Measurements from ENCODE around the gene PAX6. TPM values are rescaled to one million over a fixed set of nuclear protein-coding genes. Genes with fewer than 3 reads are reported as not detected.

PAX6 gene
- total and polyA plus RNA-seq, 2 of the 4 experiments (the other 2 are of a cell fraction) = not detected

DNA sequence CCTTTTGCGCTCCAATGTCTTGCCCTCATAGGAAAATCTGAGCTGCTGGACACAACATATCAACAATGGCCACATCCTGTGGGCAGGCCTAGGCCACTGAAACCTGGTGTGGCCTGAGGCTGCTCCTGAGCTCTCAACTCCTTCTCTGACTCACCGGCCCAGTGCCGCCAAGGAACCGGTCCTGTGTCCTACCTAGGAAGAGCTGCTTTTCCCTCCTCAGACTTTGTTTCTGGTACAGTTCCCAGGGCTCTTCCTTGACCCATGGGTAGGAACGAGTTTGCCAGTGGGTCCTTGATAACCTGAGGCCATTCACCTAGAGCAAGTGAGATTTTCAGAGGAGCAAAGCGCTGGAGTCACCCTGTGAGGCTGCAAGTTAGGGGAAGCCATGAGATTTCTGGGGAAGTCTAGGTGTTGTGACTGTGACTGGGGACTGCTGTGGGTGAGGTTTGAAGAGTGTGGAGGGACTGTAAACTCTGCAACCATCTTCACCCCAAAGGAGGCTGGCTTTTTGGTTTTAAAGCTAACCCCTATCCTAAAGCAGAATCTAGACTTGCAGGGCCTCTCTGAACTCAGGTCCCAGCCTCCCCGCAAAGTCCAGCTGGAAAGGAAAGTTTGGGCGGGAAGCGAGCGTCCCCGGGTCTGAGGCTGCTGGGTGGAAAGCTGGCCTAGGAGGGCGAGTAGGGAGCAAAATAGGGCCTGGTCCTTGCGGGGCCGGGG, 12.0 kb upstream of the PAX6 start:
- ChIA-PET CTCF (no interaction called here), POLR2A (ENCODE audit: unreplicated experiment) (interaction anchor here (0.6 kb wide), 1 partner anchor 316 kb away, joined by 4 read pairs; no protein-coding TSS in a partner anchor)
- in situ Hi-C loops (cut with MboI; ENCODE audit: low sequenced_read_pairs) (no loop called here), intact Hi-C loops (cut with micrococcal nuclease) (no loop called here), dilution Hi-C loops (cut with HindIII; ENCODE audit: low sequenced_read_pairs, unreplicated experiment) (no loop called here)
- Histone ChIP-seq H3K4me3 (ENCODE audit: insufficient read depth, low read depth, low read length) (no peak overlapping the region), H2BK5ac (ENCODE audit: low read depth, low read length, poor library complexity, severe bottlenecking) (no peak overlapping the region), H3K27ac (ENCODE audit: insufficient read depth, low read length) (no peak overlapping the region), H4K8ac (ENCODE audit: low read depth in 2 of 2, low read length in 2 of 2) (no peak overlapping the region), H2BK120ac (ENCODE audit: low read depth, low read length) (no peak overlapping the region), H3K9me1 (ENCODE audit: insufficient read depth, low read length) (no peaks in the 10 kb centered on the region; the same call in 1 of the 2 replicates), H3K56ac (ENCODE audit: extremely low read depth, insufficient read depth, low read length) (no peak overlapping the region), H4K20me1 (ENCODE audit: insufficient read depth, low read length) (no peaks in the 10 kb centered on the region), H2BK20ac (ENCODE audit: low read depth, low read length) (no peak overlapping the region), H3K14ac (replicated peaks; ENCODE audit: low read depth, low read length) (no peak overlapping the region), H3K79me1 (ENCODE audit: low read depth in 1 of 2, low read length in 2 of 2) (no peaks in the 10 kb centered on the region), H3K4ac (ENCODE audit: low read depth, low read length) (no peak overlapping the region), H3K27me3 (ENCODE audit: control insufficient read depth, insufficient read depth, low read length) (peaks cover 95% of the 10 kb centered on the region), H2BK15ac (ENCODE audit: low read depth, low read length) (no peak overlapping the region), H3K4me1 (ENCODE audit: control insufficient read depth, insufficient read depth, low read length) (peaks cover 8% of the 10 kb centered on the region), H3K36me3 (ENCODE audit: control insufficient read depth, insufficient read depth, low read length) (no peaks in the 10 kb centered on the region), H3K9me3 (ENCODE audit: control insufficient read depth, insufficient read depth, low read length) (peaks cover 29% of the 10 kb centered on the region), H3K18ac (ENCODE audit: low read depth, low read length) (no peak overlapping the region), H2AK9ac (replicated peaks; ENCODE audit: low read depth, low read length, poor library complexity) (no peak overlapping the region), H2AFZ (replicated peaks; ENCODE audit: low read length, poor library complexity) (no peak overlapping the region), H4K5ac (ENCODE audit: low read depth, low read length) (no peak overlapping the region), H3K4me2 (ENCODE audit: low read depth, low read length) (no peak overlapping the region), H2AK5ac (ENCODE audit: low read depth, low read length) (no peak overlapping the region), H3K23ac (ENCODE audit: low read depth, low read length) (no peak overlapping the region), H3K9ac (ENCODE audit: low read depth, low read length) (no peak overlapping the region), H4K91ac (ENCODE audit: insufficient read depth, low read depth, low read length) (no peak overlapping the region)
- no peak for DNase-seq
- BruUV-seq (replicated peaks) = no TSS peak
- TF ChIP-seq CHD1 (IDR thresholded peaks at IDR 0.05; ENCODE audit: low read depth, low read length) = no peak
- no peak for TF ChIP-seq CEBPB (IDR thresholded peaks at IDR 0.05; ENCODE audit: low read depth, low read length)
- TF ChIP-seq RFX5 (IDR thresholded peaks at IDR 0.05; ENCODE audit: low read depth, low read length) = no peak
- TF ChIP-seq BHLHE40 (IDR thresholded peaks at IDR 0.05; ENCODE audit: low read depth, low read length) = no peak
- no peak for TF ChIP-seq MXI1 (IDR thresholded peaks at IDR 0.05; ENCODE audit: borderline replicate concordance, low read depth, low read length)
- TF ChIP-seq SMC3 (IDR thresholded peaks at IDR 0.05; ENCODE audit: low read depth, low read length) = no peak
- no peak for TF ChIP-seq NFE2L2 (IDR thresholded peaks at IDR 0.05; ENCODE audit: low read depth, low read length)
- no peak for TF ChIP-seq FOS (IDR thresholded peaks at IDR 0.05; ENCODE audit: low read depth, low read length)
- no peak for TF ChIP-seq POLR2A (IDR thresholded peaks at IDR 0.05; ENCODE audit: low read depth, low read length)
- no peak for TF ChIP-seq MAFK (IDR thresholded peaks at IDR 0.05; ENCODE audit: low read depth, low read length)
- WGBS, 2 experiments (ENCODE audit: extremely low coverage in 2 of 2, insufficient read length in 1 of 2) = 54% methylated on average over 5 of the region's 14 CpGs; no CpG with 5 or more reads in 1 of the 2 experiments
- ATAC-seq (ENCODE audit: low read depth) = no peak

Measured in IMR-90 (cell line).